Lower leg skin (tissue), 3 donors: ENCODE data around the gene MAF.

ENCODE experiments used
- POLR2A ChIP-seq, 2 donors: fragments of 450-650 bp; IDR thresholded peaks; one replicate each; pipeline ENCODE4 v1.6.1; 2016 to 2017; ENCODE audit warnings: antibody characterized with exemption in 2 of 2, mild to moderate bottlenecking in 1 of 2, moderate library complexity in 1 of 2
- TF ChIP-seq, protein P1 (sequence below), 3 donors: fragments of 450-650 bp; IDR thresholded peaks; one replicate each; pipeline ENCODE4 v1.5.1; 2016; ENCODE audit warnings: antibody characterized with exemption in 3 of 3, mild to moderate bottlenecking in 3 of 3, moderate library complexity in 2 of 3

DNA sequence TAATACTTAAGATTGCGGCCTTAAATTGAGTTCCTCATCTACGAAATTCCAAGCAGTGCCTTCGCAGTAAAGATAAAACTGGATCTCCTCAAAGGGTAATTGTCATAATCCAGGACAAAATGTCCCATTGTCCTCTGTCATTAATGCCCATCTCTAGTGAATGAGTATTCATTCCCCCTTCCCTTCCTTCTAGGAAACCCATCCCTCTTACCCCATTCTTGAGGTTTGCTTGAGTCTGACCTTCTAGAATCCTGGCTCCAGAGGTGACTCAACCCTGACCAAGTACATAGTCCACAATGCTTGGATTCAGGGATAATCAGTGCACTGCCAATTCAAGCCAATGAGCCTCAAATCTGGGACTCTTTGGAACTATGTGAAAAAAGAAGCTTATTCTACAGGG, 47.0 kb upstream of the MAF start:
- TF ChIP-seq, protein P1, sequence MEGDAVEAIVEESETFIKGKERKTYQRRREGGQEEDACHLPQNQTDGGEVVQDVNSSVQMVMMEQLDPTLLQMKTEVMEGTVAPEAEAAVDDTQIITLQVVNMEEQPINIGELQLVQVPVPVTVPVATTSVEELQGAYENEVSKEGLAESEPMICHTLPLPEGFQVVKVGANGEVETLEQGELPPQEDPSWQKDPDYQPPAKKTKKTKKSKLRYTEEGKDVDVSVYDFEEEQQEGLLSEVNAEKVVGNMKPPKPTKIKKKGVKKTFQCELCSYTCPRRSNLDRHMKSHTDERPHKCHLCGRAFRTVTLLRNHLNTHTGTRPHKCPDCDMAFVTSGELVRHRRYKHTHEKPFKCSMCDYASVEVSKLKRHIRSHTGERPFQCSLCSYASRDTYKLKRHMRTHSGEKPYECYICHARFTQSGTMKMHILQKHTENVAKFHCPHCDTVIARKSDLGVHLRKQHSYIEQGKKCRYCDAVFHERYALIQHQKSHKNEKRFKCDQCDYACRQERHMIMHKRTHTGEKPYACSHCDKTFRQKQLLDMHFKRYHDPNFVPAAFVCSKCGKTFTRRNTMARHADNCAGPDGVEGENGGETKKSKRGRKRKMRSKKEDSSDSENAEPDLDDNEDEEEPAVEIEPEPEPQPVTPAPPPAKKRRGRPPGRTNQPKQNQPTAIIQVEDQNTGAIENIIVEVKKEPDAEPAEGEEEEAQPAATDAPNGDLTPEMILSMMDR (IDR thresholded peaks at IDR 0.05): no peak
- TF ChIP-seq POLR2A (IDR thresholded peaks at IDR 0.05): no peak
